RWPE2 (cell line): ENCODE data around the gene LDLRAD4.
A peak's percentile ranks its signal among the peaks of the same experiment; 100 is the strongest.

ENCODE experiments used
- ATAC-seq: fragments of 200-7000 bp; cut with Tn5 transposase; 3 replicates; pipeline ENCODE4 v1.9.1; 2021; ENCODE audit warnings: low read depth
- DNase-seq: peaks from one replicate; pipeline ENCODE4 v3.0.0-alpha.2; 2020; ENCODE audit warnings: low spot score
- H3K27ac ChIP-seq: fragments of 450-650 bp; 2 replicates; pipeline ENCODE4 v1.5.1; 2017; ENCODE audit warnings: mild to moderate bottlenecking; ENCODE audit not compliant: poor library complexity, severe bottlenecking
- H3K27me3 ChIP-seq: fragments of 250-450 bp; sonication (Bioruptor Pico); 2 replicates; pipeline ENCODE4 v1.5.1; 2021; ENCODE audit warnings: mild to moderate bottlenecking, moderate library complexity; ENCODE audit not compliant: insufficient read depth, poor library complexity, severe bottlenecking
- H3K36me3 ChIP-seq: fragments of 250-450 bp; sonication (Bioruptor Pico); 2 replicates; pipeline ENCODE4 v1.5.1; 2020; ENCODE audit warnings: low read depth, mild to moderate bottlenecking, moderate library complexity
- H3K4me1 ChIP-seq: fragments of 250-450 bp; sonication (Bioruptor Pico); 2 replicates; pipeline ENCODE4 v1.5.1; 2021; ENCODE audit warnings: mild to moderate bottlenecking, moderate library complexity; ENCODE audit not compliant: insufficient read depth, poor library complexity, severe bottlenecking
- H3K4me3 ChIP-seq: fragments of 250-450 bp; sonication (Bioruptor Pico); 2 replicates; pipeline ENCODE4 v1.5.1; 2021; ENCODE audit warnings: mild to moderate bottlenecking, moderate library complexity; ENCODE audit not compliant: severe bottlenecking
- H3K9me3 ChIP-seq: fragments of 250-450 bp; sonication (Bioruptor Pico); 2 replicates; pipeline ENCODE4 v1.5.1; 2021; ENCODE audit warnings: mild to moderate bottlenecking, moderate library complexity; ENCODE audit not compliant: severe bottlenecking
- TF ChIP-seq, protein P1 (sequence below): fragments of 450-650 bp; IDR thresholded peaks from one replicate; pipeline ENCODE4 v1.5.1; 2017; ENCODE audit warnings: mild to moderate bottlenecking, moderate library complexity; ENCODE audit not compliant: poor library complexity, severe bottlenecking

Gene LDLRAD4

DNA sequence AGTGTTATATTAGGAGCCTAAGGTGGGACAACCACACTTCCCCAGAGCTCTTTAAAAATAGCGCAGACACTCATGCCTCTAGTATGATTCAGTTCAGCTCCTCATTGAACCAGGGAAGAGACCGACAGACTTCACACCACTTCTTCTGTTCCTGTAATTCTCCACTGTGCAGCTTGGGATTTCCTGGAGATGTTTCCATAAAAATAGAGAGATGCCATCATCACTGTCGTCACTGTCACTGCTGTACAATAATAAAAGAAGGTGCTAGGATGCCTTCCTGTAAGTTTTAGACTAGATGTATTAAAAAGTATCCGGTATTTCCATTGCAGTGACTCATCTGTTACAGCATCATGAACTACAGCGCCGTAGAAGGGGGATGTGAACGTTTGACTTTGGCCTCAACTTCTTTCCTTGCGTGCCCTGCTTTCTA, 396.9 kb downstream of the LDLRAD4 start:
- no peak for DNase-seq
- Histone ChIP-seq H3K27ac (no peak overlapping the region), H3K27me3 (peaks cover 24% of the 10 kb centered on the region), H3K36me3 (no peaks in the 10 kb centered on the region), H3K4me3 (no peak overlapping the region), H3K9me3 (no peaks in the 10 kb centered on the region), H3K4me1 (no peaks in the 10 kb centered on the region)
- TF ChIP-seq, protein P1, sequence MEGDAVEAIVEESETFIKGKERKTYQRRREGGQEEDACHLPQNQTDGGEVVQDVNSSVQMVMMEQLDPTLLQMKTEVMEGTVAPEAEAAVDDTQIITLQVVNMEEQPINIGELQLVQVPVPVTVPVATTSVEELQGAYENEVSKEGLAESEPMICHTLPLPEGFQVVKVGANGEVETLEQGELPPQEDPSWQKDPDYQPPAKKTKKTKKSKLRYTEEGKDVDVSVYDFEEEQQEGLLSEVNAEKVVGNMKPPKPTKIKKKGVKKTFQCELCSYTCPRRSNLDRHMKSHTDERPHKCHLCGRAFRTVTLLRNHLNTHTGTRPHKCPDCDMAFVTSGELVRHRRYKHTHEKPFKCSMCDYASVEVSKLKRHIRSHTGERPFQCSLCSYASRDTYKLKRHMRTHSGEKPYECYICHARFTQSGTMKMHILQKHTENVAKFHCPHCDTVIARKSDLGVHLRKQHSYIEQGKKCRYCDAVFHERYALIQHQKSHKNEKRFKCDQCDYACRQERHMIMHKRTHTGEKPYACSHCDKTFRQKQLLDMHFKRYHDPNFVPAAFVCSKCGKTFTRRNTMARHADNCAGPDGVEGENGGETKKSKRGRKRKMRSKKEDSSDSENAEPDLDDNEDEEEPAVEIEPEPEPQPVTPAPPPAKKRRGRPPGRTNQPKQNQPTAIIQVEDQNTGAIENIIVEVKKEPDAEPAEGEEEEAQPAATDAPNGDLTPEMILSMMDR, result no peak
- ATAC-seq, result no peak

DNA sequence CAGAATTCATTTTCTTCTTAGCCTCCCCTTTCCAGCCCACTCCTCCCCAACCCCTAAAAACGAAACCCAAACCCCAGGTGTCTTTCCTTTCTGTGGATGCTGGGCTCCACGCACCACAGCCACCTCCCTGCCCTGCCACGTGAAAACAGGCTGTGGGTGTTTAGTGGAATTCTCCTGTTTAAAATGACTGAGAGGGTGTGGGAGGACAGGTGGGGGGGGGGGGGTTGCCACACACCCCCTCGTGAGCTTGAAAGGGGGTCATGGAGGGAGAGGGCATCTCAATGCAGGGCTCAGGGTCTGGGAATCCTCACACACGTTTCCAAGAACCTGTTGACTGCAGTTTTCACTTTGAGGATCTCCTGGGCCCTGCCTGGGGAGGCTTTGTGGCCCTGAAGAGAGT, 397.5 kb downstream of the LDLRAD4 start:
- H3K36me3 ChIP-seq, result no peaks in the 10 kb centered on the region
- peaks cover 22% of the 10 kb centered on the region for H3K27me3 ChIP-seq
- no peaks in the 10 kb centered on the region for H3K9me3 ChIP-seq
- DNase-seq (no peak), ATAC-seq (no peak)
- TF ChIP-seq, protein P1, result no peak
- H3K27ac ChIP-seq, result no peak overlapping the region
- no peak overlapping the region for H3K4me3 ChIP-seq
- H3K4me1 ChIP-seq, result no peaks in the 10 kb centered on the region

DNA sequence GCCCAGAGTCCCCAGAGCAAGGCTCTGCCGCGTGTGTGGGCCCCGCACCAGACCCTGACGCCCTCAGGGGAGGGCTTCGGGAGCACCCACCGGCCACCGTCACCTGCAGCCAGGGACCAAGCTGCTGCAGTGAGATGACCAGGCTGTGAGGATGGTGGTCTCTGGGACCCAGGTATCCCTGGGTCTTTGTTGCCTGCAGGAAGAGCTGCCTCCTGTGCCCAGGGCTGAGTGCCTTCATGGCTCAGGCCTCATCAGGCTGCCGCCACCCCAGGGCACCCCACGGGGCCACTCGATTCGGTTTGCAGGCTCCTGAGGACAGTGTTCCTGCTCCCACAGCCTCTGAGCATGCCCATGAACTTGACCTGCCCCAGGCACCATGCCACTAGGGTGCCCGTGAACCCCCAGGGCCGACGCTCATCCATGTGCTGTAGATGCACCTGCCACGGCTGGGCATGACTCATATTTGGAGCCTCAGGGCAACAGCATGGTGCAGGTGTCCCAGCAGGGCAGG, 398.0 kb downstream of the LDLRAD4 start:
- peaks cover 19% of the 10 kb centered on the region for H3K27me3 ChIP-seq
- ATAC-seq (peak; percentile 42; the same call in 1 of the 3 replicates), DNase-seq (no peak)
- no peaks in the 10 kb centered on the region for H3K9me3 ChIP-seq
- H3K4me3 ChIP-seq, result no peak overlapping the region
- TF ChIP-seq, protein P1, result no peak
- H3K27ac ChIP-seq, result no peak overlapping the region
- no peaks in the 10 kb centered on the region for H3K36me3 ChIP-seq
- no peaks in the 10 kb centered on the region for H3K4me1 ChIP-seq

DNA sequence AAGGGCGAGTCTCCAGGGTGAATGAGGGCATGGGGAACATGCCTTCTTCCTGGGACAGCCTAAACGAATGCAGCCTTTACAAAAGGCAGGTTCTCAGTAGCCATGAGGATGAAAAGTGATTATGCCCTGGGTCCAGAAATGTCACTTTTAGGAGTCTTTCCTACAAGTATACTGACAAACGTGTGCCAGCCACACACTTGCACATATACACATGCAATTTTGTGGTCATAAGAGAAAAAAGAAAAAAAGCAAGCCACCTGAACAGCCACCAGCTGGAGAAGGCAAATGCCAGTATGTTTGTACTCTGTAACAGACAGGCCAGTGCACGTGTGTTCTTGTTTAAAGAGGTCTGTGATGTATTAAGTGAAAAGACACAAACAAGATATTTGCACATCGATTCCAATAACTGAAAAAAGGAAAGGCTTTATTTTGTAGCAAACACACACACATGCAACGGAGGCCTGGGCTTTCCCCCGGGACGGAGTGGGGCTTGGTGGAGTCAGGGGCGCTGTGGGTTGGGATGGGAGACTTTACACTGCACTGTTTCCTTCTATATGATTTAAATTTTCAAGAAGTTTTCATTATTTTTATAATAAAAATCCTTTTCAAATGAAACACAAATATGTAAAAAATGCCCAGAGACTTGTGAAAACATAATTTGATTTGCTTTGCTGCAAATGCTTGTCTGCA, 399.4 kb downstream of the LDLRAD4 start:
- ATAC-seq, result no peak
- no peaks in the 10 kb centered on the region for H3K36me3 ChIP-seq

More for the DNA sequence above, 399.4 kb downstream of the LDLRAD4 start:
- peaks cover 9% of the 10 kb centered on the region for H3K27me3 ChIP-seq
- H3K27ac ChIP-seq, result no peak overlapping the region
- TF ChIP-seq, protein P1, result no peak
- H3K4me1 ChIP-seq, result no peaks in the 10 kb centered on the region
- no peak for DNase-seq
- H3K9me3 ChIP-seq, result no peaks in the 10 kb centered on the region
- no peak overlapping the region for H3K4me3 ChIP-seq
